ENCODE measurements around the gene KLK7.
A peak's percentile ranks its signal among the peaks of the same experiment; 100 is the strongest.

The KLK7 gene

GRCh38 chr19:51025401-51025800 lies 41.7 kb upstream of the KLK7 start:
- Histone ChIP-seq H3K4me1 (peaks cover 2% of the 10 kb centered on the region), H3K9ac (no peak overlapping the region), H3K4me2 (ENCODE audit: low read length) (no peak overlapping the region), H3K27ac (no peak overlapping the region), H3K9me3 (ENCODE audit: control insufficient read depth, low read length) (no peaks in the 10 kb centered on the region), H3K79me2 (no peaks in the 10 kb centered on the region), H3K4me3 (ENCODE audit: low read depth, low read length) (no peak overlapping the region), H3K36me3 (ENCODE audit: control insufficient read depth, insufficient read depth, low read length) (no peaks in the 10 kb centered on the region), H3K27me3 (ENCODE audit: control insufficient read depth, insufficient read depth, low read length) (no peaks in the 10 kb centered on the region), H2AFZ (no peak overlapping the region)
- TF ChIP-seq CTCF (IDR thresholded peaks at IDR 0.05) = no peak

GRCh38 chr19:51024924-51025323 lies 41.2 kb upstream of the KLK7 start:
- no peak overlapping the region for H3K9ac ChIP-seq
- H3K27ac ChIP-seq = no peak overlapping the region
- H3K4me1 ChIP-seq = peaks cover 2% of the 10 kb centered on the region
- no peak for TF ChIP-seq CTCF (IDR thresholded peaks at IDR 0.05)
- no peaks in the 10 kb centered on the region for H3K36me3 ChIP-seq (ENCODE audit: control insufficient read depth, insufficient read depth, low read length)
- H3K9me3 ChIP-seq (ENCODE audit: control insufficient read depth, low read length) = no peaks in the 10 kb centered on the region
- no peak overlapping the region for H2AFZ ChIP-seq
- H3K4me2 ChIP-seq (ENCODE audit: low read length) = no peak overlapping the region
- H3K79me2 ChIP-seq = no peaks in the 10 kb centered on the region
- H3K4me3 ChIP-seq (ENCODE audit: low read depth, low read length) = no peak overlapping the region
- H3K27me3 ChIP-seq (ENCODE audit: control insufficient read depth, insufficient read depth, low read length) = no peaks in the 10 kb centered on the region

GRCh38 chr19:51023946-51024345 lies 40.2 kb upstream of the KLK7 start:
- Histone ChIP-seq H2AFZ (no peak overlapping the region), H3K27me3 (ENCODE audit: control insufficient read depth, insufficient read depth, low read length) (no peaks in the 10 kb centered on the region), H3K4me1 (peaks cover 4% of the 10 kb centered on the region), H3K79me2 (no peaks in the 10 kb centered on the region), H3K36me3 (ENCODE audit: control insufficient read depth, insufficient read depth, low read length) (no peaks in the 10 kb centered on the region), H3K9me3 (ENCODE audit: control insufficient read depth, low read length) (no peaks in the 10 kb centered on the region), H3K27ac (no peak overlapping the region), H3K4me2 (ENCODE audit: low read length) (no peak overlapping the region), H3K4me3 (ENCODE audit: low read depth, low read length) (no peak overlapping the region), H3K9ac (no peak overlapping the region)
- TF ChIP-seq CTCF (IDR thresholded peaks at IDR 0.05) = no peak

- Histone ChIP-seq H3K4me3 (ENCODE audit: low read depth, low read length) (no peak overlapping the region), H3K9me3 (ENCODE audit: control insufficient read depth, low read length) (no peaks in the 10 kb centered on the region), H3K79me2 (no peaks in the 10 kb centered on the region), H3K36me3 (ENCODE audit: control insufficient read depth, insufficient read depth, low read length) (no peaks in the 10 kb centered on the region), H3K4me1 (peaks cover 5% of the 10 kb centered on the region), H3K4me2 (ENCODE audit: low read length) (no peak overlapping the region), H3K27me3 (ENCODE audit: control insufficient read depth, insufficient read depth, low read length) (no peaks in the 10 kb centered on the region), H3K9ac (no peak overlapping the region), H3K27ac (no peak overlapping the region), H2AFZ (no peak overlapping the region)
- no peak for TF ChIP-seq CTCF (IDR thresholded peaks at IDR 0.05)
Measured at GRCh38 chr19:51022526-51022925, 38.8 kb upstream of the KLK7 start.

DNA sequence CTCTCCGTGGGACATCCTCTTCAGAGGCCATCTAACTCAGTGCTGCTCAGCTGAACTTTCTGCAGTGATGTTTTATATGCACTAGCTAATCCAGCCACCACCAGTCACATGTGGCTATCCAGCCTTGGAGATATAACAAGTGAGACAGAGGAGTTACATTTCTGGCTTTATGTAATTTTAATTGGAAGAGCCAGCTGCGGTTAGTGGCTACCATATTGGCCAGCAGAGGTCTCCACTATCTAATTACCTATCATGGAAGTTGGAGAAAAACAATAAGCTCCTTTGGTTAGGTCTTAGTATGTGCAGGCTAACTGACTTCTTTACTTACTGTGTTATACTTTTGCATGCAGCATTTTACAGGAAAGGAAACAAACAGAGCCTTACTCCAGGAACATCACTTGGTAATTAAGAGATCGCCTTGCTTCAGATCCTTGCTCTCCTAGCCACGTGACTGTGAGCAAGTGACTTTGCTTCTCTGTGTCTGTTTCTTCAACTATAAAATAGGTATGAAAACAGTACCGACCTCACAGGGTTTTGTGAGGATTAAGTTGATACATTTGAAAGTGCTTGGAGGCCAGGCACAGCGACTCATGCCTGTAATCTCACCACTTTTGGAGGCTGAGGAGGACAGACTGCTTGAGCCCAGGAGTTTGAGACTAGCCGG lies 37.4 kb upstream of the KLK7 start:
- no peak overlapping the region for H3K4me2 ChIP-seq (ENCODE audit: low read length)
- peak; percentile 79 for TF ChIP-seq CTCF (IDR thresholded peaks at IDR 0.05)
- peaks cover 10% of the 10 kb centered on the region for H3K4me1 ChIP-seq
- H3K27ac ChIP-seq = no peak overlapping the region
- H3K79me2 ChIP-seq = no peaks in the 10 kb centered on the region
- H3K36me3 ChIP-seq (ENCODE audit: control insufficient read depth, insufficient read depth, low read length) = no peaks in the 10 kb centered on the region
- no peak overlapping the region for H3K9ac ChIP-seq
- H3K4me3 ChIP-seq (ENCODE audit: low read depth, low read length) = no peak overlapping the region
- no peaks in the 10 kb centered on the region for H3K9me3 ChIP-seq (ENCODE audit: control insufficient read depth, low read length)
- H3K27me3 ChIP-seq (ENCODE audit: control insufficient read depth, insufficient read depth, low read length) = no peaks in the 10 kb centered on the region
- peak overlapping the region; percentile 6 for H2AFZ ChIP-seq

All from parathyroid adenoma (tissue), 2 donors.